HepG2 (cell line): ENCODE measurements around the gene HYOU1. TPM values are rescaled to one million over a fixed set of nuclear protein-coding genes. Genes with fewer than 3 reads are reported as not detected.

Experiments
- AKAP8 ChIP-seq: sonication (generic); formaldehyde crosslinking; IDR thresholded peaks from 2 replicates; pipeline ENCODE4 v1.5.1; 2020; ENCODE audit warnings: mild to moderate bottlenecking, missing genetic modification reagents
- CERS6 ChIP-seq: sonication (generic); formaldehyde crosslinking; IDR thresholded peaks from 2 replicates; pipeline ENCODE4 v1.5.0; 2020; ENCODE audit warnings: missing genetic modification reagents
- E2F1 ChIP-seq: sonication (generic); formaldehyde crosslinking; IDR thresholded peaks from 2 replicates; pipeline ENCODE4 v1.5.0; 2020; ENCODE audit warnings: missing genetic modification reagents
- EHMT2 ChIP-seq: fragments of 200-600 bp; sonication (generic); IDR thresholded peaks from 2 replicates; pipeline ENCODE4 v1.7.0; 2017; ENCODE audit warnings: antibody characterized with exemption, low read depth, low read length, borderline replicate concordance
- FOXM1 ChIP-seq: sonication (generic); formaldehyde crosslinking; IDR thresholded peaks from 2 replicates; pipeline ENCODE4 v1.5.0; 2020; ENCODE audit warnings: missing genetic modification reagents
- HDAC1 ChIP-seq: sonication (generic); formaldehyde crosslinking; IDR thresholded peaks from 2 replicates; pipeline ENCODE4 v1.5.1; 2020; ENCODE audit warnings: mild to moderate bottlenecking, missing genetic modification reagents
- HOXA7 ChIP-seq: sonication (generic); formaldehyde crosslinking; IDR thresholded peaks from 2 replicates; pipeline ENCODE4 v1.8.1; 2022; ENCODE audit warnings: mild to moderate bottlenecking, missing genetic modification reagents, moderate library complexity
- JUNB ChIP-seq: sonication (generic); formaldehyde crosslinking; IDR thresholded peaks from 2 replicates; pipeline ENCODE4 v1.8.0; 2022; ENCODE audit warnings: missing genetic modification reagents, mild to moderate bottlenecking, borderline replicate concordance
- MIXL1 ChIP-seq: IDR thresholded peaks from 2 replicates; pipeline ENCODE4 v1.6.1; 2016
- MNT ChIP-seq: fragments of 450-650 bp; IDR thresholded peaks from 2 replicates; pipeline ENCODE4 v1.6.1; 2016
- MXD1 ChIP-seq: sonication (generic); formaldehyde crosslinking; IDR thresholded peaks from 2 replicates; pipeline ENCODE4 v1.4.0; 2020; ENCODE audit warnings: mild to moderate bottlenecking, missing genetic modification reagents
- PRPF4 ChIP-seq: fragments of 200-400 bp; formaldehyde crosslinking; IDR thresholded peaks from 2 replicates; pipeline ENCODE4 v1.6.1; 2016; ENCODE audit warnings: low read length, low read depth; ENCODE audit not compliant: poor library complexity, severe bottlenecking
- ZMYM4 ChIP-seq: sonication (generic); formaldehyde crosslinking; IDR thresholded peaks from 2 replicates; pipeline ENCODE4 v1.8.1; 2023; ENCODE audit warnings: mild to moderate bottlenecking, missing genetic modification reagents
- ZNF12 ChIP-seq: sonication (generic); formaldehyde crosslinking; IDR thresholded peaks from 2 replicates; pipeline ENCODE4 v1.5.0; 2020; ENCODE audit warnings: missing genetic modification reagents
- ZNF232 ChIP-seq: sonication (generic); formaldehyde crosslinking; IDR thresholded peaks from 2 replicates; pipeline ENCODE4 v1.4.0; 2020; ENCODE audit warnings: missing genetic modification reagents, borderline replicate concordance
- ZNF33B ChIP-seq: sonication (generic); formaldehyde crosslinking; IDR thresholded peaks from 2 replicates; pipeline ENCODE4 v1.5.1; 2020; ENCODE audit warnings: mild to moderate bottlenecking, missing genetic modification reagents
- ZNF646 ChIP-seq: sonication (generic); formaldehyde crosslinking; IDR thresholded peaks from 2 replicates; pipeline ENCODE4 v1.9.0; 2021; ENCODE audit warnings: mild to moderate bottlenecking, missing genetic modification reagents
- ZSCAN20 ChIP-seq: sonication (generic); formaldehyde crosslinking; IDR thresholded peaks from 2 replicates; pipeline ENCODE4 v1.4.0; 2020; ENCODE audit warnings: missing genetic modification reagents, mild to moderate bottlenecking, borderline replicate concordance
- polyA plus RNA-seq, 8 experiments: library from polyadenylated mRNA; depleted of rRNA in 3 of 8; stranded (reverse) in 7 of 8; unstranded in 1 of 8; fragments of >200 nt; fragmentation: Illumina TruSeq in 4 of 8; extraction: Trizol in 4 of 8; gene quantifications; 2 replicates each; pipeline versions ENCODE4 v1.2.1 to v1.2.3, GENCODE V29; 2011 to 2016; ENCODE audit warnings: low read depth in 4 of 8, missing spikeins in 1 of 8, mixed read lengths in 1 of 8; ENCODE audit not compliant: insufficient read depth in 1 of 8
- total RNA-seq, 5 experiments: library from RNA; depleted of rRNA; stranded (reverse); fragments of >200 nt; fragmentation: Illumina TruSeq; extraction: Trizol; gene quantifications; 2 replicates each; pipeline ENCODE4 v1.2.3, GENCODE V29; 2016; ENCODE audit warnings: low read depth in 1 of 5

The HYOU1 gene
- total and polyA plus RNA-seq, 2 of the 13 experiments (the other 11 are each of a cell fraction or from before 2014, with no cell fraction given): 127 to 155 TPM

- no peak; the same call in 1 of the 2 replicates for TF ChIP-seq E2F1 (CRISPR knock-in tag)
- TF ChIP-seq MIXL1 (CRISPR knock-in tag): no peak
- TF ChIP-seq HDAC1 (CRISPR knock-in tag): peak; percentile 92
- TF ChIP-seq FOXM1 (CRISPR knock-in tag): no peak
- TF ChIP-seq AKAP8 (CRISPR knock-in tag): peak; percentile 56; the same call in 1 of the 2 replicates
- TF ChIP-seq ZMYM4 (CRISPR knock-in tag): peak; percentile 65
- peak; percentile 27; the same call in 1 of the 2 replicates for TF ChIP-seq MXD1 (CRISPR knock-in tag)
- no peak for TF ChIP-seq ZNF12 (CRISPR knock-in tag)
- 0 out of 2 replicates have a peak, but pooled peaks have one; percentile 70 for TF ChIP-seq ZNF33B (CRISPR knock-in tag)
- TF ChIP-seq PRPF4: no peak
- TF ChIP-seq ZNF646 (CRISPR knock-in tag): no peak
- TF ChIP-seq ZSCAN20: no peak
- TF ChIP-seq HOXA7: peak; percentile 85; the same call in 1 of the 2 replicates
- TF ChIP-seq MNT: no peak; the same call in 1 of the 2 replicates
- no peak for TF ChIP-seq EHMT2
- TF ChIP-seq CERS6 (CRISPR knock-in tag): no peak
- peak; percentile 80 for TF ChIP-seq JUNB (CRISPR knock-in tag)
- 0 out of 2 replicates have a peak, but pooled peaks have one; percentile 64 for TF ChIP-seq ZNF232 (CRISPR knock-in tag)
These were observed 38.7 kb downstream of the HYOU1 start, which contains the start of the genes RPS25 and TRAPPC4 (continued) for GRCh38 chr11:119018074-119018938.
